NCI-H2227 treated with DMSO at 0.1 percent for 48 hours (cell line): ENCODE results near the gene IFT88.

Experiments
- DNase-seq: peaks from one replicate; lab custom pipeline; 2025; lab: John Stamatoyannopoulos, UW

The IFT88 gene

GRCh38 chr13:20686863-20687579 lies 120.1 kb downstream of the IFT88 start:
- no peak for DNase-seq

GRCh38 chr13:20689291-20689690 lies 122.3 kb downstream of the IFT88 start:
- DNase-seq: no peak

- no peak for DNase-seq
Measured at GRCh38 chr13:20691616-20692015, 124.7 kb downstream of the IFT88 start.

- DNase-seq: no peak
Measured at GRCh38 chr13:20696073-20696472, 129.1 kb downstream of the IFT88 start.

GRCh38 chr13:20699715-20700114 lies 132.8 kb downstream of the IFT88 start:
- no peak for DNase-seq

GRCh38 chr13:20700288-20700687 lies 133.3 kb downstream of the IFT88 start:
- no peak for DNase-seq

- DNase-seq: no peak
Measured at GRCh38 chr13:20701461-20701860, 134.5 kb downstream of the IFT88 start.

GRCh38 chr13:20702530-20702914 lies 135.6 kb downstream of the IFT88 start:
- DNase-seq: no peak

GRCh38 chr13:20702915-20703779 lies 136.2 kb downstream of the IFT88 start, which contains the start of gene IL17D:
IL17D (plus strand) TSS chr13:20703699; CDS start chr13:20704002, 303 bp downstream.
- no peak for DNase-seq

GRCh38 chr13:20703780-20704458 lies 137.0 kb downstream of the IFT88 start:
- DNase-seq: no peak

- no peak for DNase-seq
Measured at GRCh38 chr13:20704459-20705069, 137.6 kb downstream of the IFT88 start.

GRCh38 chr13:20706661-20707060 lies 139.7 kb downstream of the IFT88 start:
- no peak for DNase-seq

GRCh38 chr13:20708216-20708615 lies 141.3 kb downstream of the IFT88 start:
- DNase-seq: no peak

- DNase-seq: no peak
Measured at GRCh38 chr13:20709369-20709768, 142.4 kb downstream of the IFT88 start.

- DNase-seq: no peak
Measured at GRCh38 chr13:20709782-20710181, 142.8 kb downstream of the IFT88 start.

GRCh38 chr13:20711301-20712044 lies 144.5 kb downstream of the IFT88 start:
- no peak for DNase-seq

GRCh38 chr13:20713014-20713376 lies 146.0 kb downstream of the IFT88 start:
- DNase-seq: no peak

- no peak for DNase-seq
Measured at GRCh38 chr13:20713751-20714150, 146.8 kb downstream of the IFT88 start.

- DNase-seq: no peak
Measured at GRCh38 chr13:20714161-20714560, 147.2 kb downstream of the IFT88 start.

GRCh38 chr13:20714563-20715329 lies 147.8 kb downstream of the IFT88 start:
- no peak for DNase-seq

- no peak for DNase-seq
Measured at GRCh38 chr13:20715330-20715712, 148.4 kb downstream of the IFT88 start.
